ENCODE measurements around the gene TMEM238.

GRCh38 chr19:55376241-55376933, 7.7 kb downstream of the TMEM238 start, which contains the start of gene TMEM190:
- TF ChIP-seq, protein P1, sequence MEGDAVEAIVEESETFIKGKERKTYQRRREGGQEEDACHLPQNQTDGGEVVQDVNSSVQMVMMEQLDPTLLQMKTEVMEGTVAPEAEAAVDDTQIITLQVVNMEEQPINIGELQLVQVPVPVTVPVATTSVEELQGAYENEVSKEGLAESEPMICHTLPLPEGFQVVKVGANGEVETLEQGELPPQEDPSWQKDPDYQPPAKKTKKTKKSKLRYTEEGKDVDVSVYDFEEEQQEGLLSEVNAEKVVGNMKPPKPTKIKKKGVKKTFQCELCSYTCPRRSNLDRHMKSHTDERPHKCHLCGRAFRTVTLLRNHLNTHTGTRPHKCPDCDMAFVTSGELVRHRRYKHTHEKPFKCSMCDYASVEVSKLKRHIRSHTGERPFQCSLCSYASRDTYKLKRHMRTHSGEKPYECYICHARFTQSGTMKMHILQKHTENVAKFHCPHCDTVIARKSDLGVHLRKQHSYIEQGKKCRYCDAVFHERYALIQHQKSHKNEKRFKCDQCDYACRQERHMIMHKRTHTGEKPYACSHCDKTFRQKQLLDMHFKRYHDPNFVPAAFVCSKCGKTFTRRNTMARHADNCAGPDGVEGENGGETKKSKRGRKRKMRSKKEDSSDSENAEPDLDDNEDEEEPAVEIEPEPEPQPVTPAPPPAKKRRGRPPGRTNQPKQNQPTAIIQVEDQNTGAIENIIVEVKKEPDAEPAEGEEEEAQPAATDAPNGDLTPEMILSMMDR (IDR thresholded peaks at IDR 0.05): no peak
- TF ChIP-seq EP300 (IDR thresholded peaks at IDR 0.05): no peak
- no peak for TF ChIP-seq POLR2A (IDR thresholded peaks at IDR 0.05)
